Transverse colon (tissue), 4 donors: Measurements from ENCODE around the gene TROAP. TPM values are rescaled to one million over a fixed set of nuclear protein-coding genes. Genes with fewer than 3 reads are reported as not detected.
A peak's percentile ranks its signal among the peaks of the same experiment; 100 is the strongest.

Experiments
- DNase-seq: peaks from one replicate; pipeline ENCODE4 v3.0.0-alpha.2; 2019
- H3K27ac ChIP-seq, 4 donors: fragments of 200-600 bp; sonication (generic); 2 replicates each; pipeline ENCODE4 v1.5.1; 2016 to 2018; ENCODE audit warnings: inconsistent platforms in 4 of 4
- H3K27me3 ChIP-seq: fragments of 200-600 bp; sonication (generic); 2 replicates; pipeline ENCODE4 v1.5.1; 2017; ENCODE audit warnings: inconsistent platforms
- H3K36me3 ChIP-seq, 4 donors: fragments of 200-600 bp; sonication (generic); 2 replicates each; pipeline ENCODE4 v1.5.1; 2017 to 2019; ENCODE audit warnings: inconsistent platforms in 4 of 4
- H3K4me1 ChIP-seq, 4 donors: fragments of 200-600 bp; sonication (generic); 2 replicates each; pipeline ENCODE4 v1.5.1; 2017 to 2020; ENCODE audit warnings: inconsistent platforms in 4 of 4
- H3K4me3 ChIP-seq, 4 donors: fragments of 200-600 bp; sonication (generic); 1 replicate in 1 of 4; 2 replicates in 3 of 4; pipeline versions ENCODE4 v1.5.1 to v1.6.1; 2017 to 2019; ENCODE audit warnings: inconsistent platforms in 4 of 4
- H3K9me3 ChIP-seq, 2 donors: fragments of 200-600 bp; sonication (generic); 2 replicates each; pipeline ENCODE4 v1.5.1; 2017 to 2019; ENCODE audit warnings: inconsistent platforms in 2 of 2
- EP300 ChIP-seq: sonication (generic); formaldehyde crosslinking; IDR thresholded peaks from one replicate; pipeline ENCODE4 v1.6.1; 2017; ENCODE audit warnings: antibody characterized with exemption, low read depth
- POLR2A ChIP-seq: fragments of 450-650 bp; IDR thresholded peaks from one replicate; pipeline ENCODE4 v1.6.1; 2016; ENCODE audit warnings: antibody characterized with exemption, mild to moderate bottlenecking, moderate library complexity
- POLR2AphosphoS5 ChIP-seq, 3 donors: sonication (generic); formaldehyde crosslinking; IDR thresholded peaks; one replicate each; pipeline ENCODE4 v1.6.1; 2016; ENCODE audit warnings: antibody characterized with exemption in 3 of 3
- WGBS, 2 donors: methylation state at CpG; one replicate each; pipeline ENCODE4 v1.1.5; 2018; ENCODE audit warnings: low coverage in 1 of 2; 5-methylcytosine and 5-hydroxymethylcytosine counted together
- in situ Hi-C, 4 donors: fragments of 200-750 bp; cut with MboI; loops; one replicate each; pipeline versions ENCODE4 v1.15.0 to v1.15.1; 2017; ENCODE audit warnings: low sequenced_read_pairs in 3 of 4, low pct_ligation_motif_present in 1 of 4, low pct_unique_long_range_greater_than_20kb in 1 of 4
- intact Hi-C: fragments of 100-400 bp; cut with DNase I; formaldehyde crosslinking; loops from one replicate; pipeline ENCODE4 v1.15.1; 2023; ENCODE audit warnings: low total_unique reads
- total RNA-seq, 4 donors: library from RNA; depleted of rRNA; stranded (reverse); fragments of >200 nt; gene quantifications; one replicate each; pipeline ENCODE4 v1.1.0, GENCODE V29; 2016
- TF ChIP-seq, protein P1 (sequence below), 5 experiments: fragments of 200-600 bp in 3 of 5; fragments of 450-650 bp in 2 of 5; sonication (generic) in 3 of 5; IDR thresholded peaks; 1 replicate in 2 of 5; 2 replicates in 3 of 5; pipeline ENCODE4 v1.5.1; 2016 to 2017; ENCODE audit warnings: antibody characterized with exemption in 5 of 5, inconsistent platforms in 3 of 5, mild to moderate bottlenecking in 2 of 5, moderate library complexity in 1 of 5

The TROAP gene
- total RNA-seq, 4 donors from 2014 or later: 1.1 to 100 (median 2.7) TPM

DNA sequence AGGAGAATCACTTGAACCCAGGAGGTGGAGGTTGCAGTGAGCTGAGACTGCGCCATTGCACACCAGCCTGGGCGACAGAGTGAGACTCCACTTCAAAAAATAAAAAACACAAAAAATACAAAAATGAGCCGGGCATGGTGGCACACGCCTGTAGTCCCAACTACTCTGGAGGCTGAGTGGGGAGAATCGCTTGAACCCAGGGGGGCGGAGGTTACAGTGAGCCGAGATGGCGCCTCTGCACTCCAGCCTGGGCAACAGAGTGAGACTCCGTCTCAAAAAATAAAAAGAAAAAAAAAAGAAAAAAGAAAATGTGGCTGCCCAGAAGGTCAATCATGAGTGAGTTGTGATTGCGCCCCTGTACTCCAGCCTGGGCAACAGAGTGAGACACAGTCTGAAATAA, 32.9 kb downstream of the TROAP start:
- Histone ChIP-seq H3K27me3 (peaks cover 15% of the 10 kb centered on the region), H3K4me3 (no peak overlapping the region), H3K27ac (no peak overlapping the region), H3K36me3 (no peaks in the 10 kb centered on the region), H3K4me1 (peaks cover 0 to 17% (median 0%) of the 10 kb centered on the region in 4 donors), H3K9me3 (no peaks in the 10 kb centered on the region)
- WGBS, 2 donors: 93% methylated on average over 10 of the region's 10 CpGs
- no peak for TF ChIP-seq EP300
- TF ChIP-seq POLR2AphosphoS5 (IDR thresholded peaks at IDR 0.05): no peak
- no peak for TF ChIP-seq POLR2A
- TF ChIP-seq, protein P1, sequence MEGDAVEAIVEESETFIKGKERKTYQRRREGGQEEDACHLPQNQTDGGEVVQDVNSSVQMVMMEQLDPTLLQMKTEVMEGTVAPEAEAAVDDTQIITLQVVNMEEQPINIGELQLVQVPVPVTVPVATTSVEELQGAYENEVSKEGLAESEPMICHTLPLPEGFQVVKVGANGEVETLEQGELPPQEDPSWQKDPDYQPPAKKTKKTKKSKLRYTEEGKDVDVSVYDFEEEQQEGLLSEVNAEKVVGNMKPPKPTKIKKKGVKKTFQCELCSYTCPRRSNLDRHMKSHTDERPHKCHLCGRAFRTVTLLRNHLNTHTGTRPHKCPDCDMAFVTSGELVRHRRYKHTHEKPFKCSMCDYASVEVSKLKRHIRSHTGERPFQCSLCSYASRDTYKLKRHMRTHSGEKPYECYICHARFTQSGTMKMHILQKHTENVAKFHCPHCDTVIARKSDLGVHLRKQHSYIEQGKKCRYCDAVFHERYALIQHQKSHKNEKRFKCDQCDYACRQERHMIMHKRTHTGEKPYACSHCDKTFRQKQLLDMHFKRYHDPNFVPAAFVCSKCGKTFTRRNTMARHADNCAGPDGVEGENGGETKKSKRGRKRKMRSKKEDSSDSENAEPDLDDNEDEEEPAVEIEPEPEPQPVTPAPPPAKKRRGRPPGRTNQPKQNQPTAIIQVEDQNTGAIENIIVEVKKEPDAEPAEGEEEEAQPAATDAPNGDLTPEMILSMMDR (IDR thresholded peaks at IDR 0.05): no peak
- in situ Hi-C loops (no loop called here), intact Hi-C loops (loop anchor here (5.0 kb wide), 1 partner anchor 151 kb away; no protein-coding TSS in a partner anchor)
- no peak for DNase-seq

DNA sequence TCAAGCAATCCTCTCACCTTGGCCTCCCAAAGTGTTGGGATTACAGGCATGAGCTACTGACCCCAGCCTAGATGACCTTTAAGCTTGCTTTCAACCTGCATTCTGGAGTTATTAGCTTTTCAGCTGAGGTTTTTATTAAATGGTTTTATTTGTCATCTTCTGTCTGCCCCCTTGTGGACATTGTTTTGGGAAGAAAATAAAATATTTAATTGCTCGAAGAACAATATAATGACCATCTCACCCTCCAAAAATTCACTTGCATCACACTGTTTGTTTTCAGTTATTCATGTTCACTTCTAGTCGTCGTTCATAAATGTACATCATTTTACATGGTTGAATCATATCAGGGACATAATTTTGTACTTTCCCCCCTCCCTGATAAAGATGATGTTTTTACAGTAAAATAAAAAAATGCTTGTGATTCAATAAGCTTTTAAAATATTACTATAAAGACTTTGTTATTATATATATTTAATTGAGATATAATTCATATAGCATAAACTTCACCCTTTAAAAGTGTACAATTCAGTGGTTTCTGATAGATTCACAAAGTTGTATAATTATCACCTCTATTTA, 34.1 kb downstream of the TROAP start:
- H3K9me3 ChIP-seq: no peaks in the 10 kb centered on the region
- H3K4me1 ChIP-seq: peaks cover 0 to 17% (median 0%) of the 10 kb centered on the region in 4 donors
- peaks cover 6% of the 10 kb centered on the region for H3K27me3 ChIP-seq
- 13 to 19% methylated on average over 3 of the region's 3 CpGs for WGBS, 2 donors
- in situ Hi-C loops (no loop called here), intact Hi-C loops (loop anchor here (5.0 kb wide), 1 partner anchor 150 kb away; no protein-coding TSS in a partner anchor)
- TF ChIP-seq, protein P1 (IDR thresholded peaks at IDR 0.05): peak; percentile 32 to 48 (median 37)
- no peak for TF ChIP-seq EP300
- no peak overlapping the region for H3K4me3 ChIP-seq
- H3K36me3 ChIP-seq: no peaks in the 10 kb centered on the region
- H3K27ac ChIP-seq: no peak overlapping the region
- no peak for DNase-seq

DNA sequence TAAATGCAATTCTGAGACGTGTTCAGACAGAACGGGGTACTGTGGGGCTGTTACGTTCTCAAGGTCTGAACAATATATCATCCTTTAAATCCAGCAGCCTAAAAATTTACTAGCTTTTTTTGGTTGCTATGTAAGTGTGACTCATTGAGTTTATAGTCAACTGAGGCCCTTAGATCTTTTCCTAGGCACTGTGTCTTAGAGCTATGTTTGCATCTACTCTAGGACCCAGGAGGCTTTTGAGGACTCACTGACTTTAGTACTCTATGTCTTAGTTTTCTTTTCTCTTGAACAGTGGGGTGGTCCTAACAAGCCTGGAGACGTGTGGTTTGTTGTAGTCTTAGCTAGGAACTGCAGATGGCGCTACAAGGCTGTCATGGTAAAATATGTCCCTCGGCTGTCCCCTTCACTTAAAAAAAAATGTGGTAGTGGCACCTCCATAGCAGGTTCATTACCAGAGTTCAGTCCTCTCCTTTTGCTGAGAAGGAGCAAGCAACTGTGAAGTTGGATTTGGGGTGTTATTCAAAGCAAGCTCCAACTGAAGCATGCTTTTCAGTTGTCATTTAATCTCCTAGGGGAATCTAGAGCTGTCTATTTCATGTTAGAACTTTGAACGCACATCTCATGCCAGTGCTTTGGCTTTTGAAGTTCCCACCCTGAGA, 35.6 kb downstream of the TROAP start:
- Histone ChIP-seq H3K4me1 (peaks cover 0 to 17% (median 0%) of the 10 kb centered on the region in 4 donors), H3K27ac (no peak overlapping the region), H3K27me3 (peaks cover 2% of the 10 kb centered on the region), H3K36me3 (no peaks in the 10 kb centered on the region), H3K9me3 (no peaks in the 10 kb centered on the region), H3K4me3 (no peak overlapping the region)
- TF ChIP-seq EP300: no peak
- no peak for TF ChIP-seq POLR2A
- TF ChIP-seq, protein P1 (IDR thresholded peaks at IDR 0.05): peak; percentile 69 to 83 (median 73)
- no peak for TF ChIP-seq POLR2AphosphoS5 (IDR thresholded peaks at IDR 0.05)
- peak; percentile 56 for DNase-seq
- intact Hi-C loops (loop anchor here (5.0 kb wide), 1 partner anchor 149 kb away; no protein-coding TSS in a partner anchor), in situ Hi-C loops (no loop called here)
- 14 to 18% methylated on average over 4 to 7 of the region's 7 CpGs for WGBS, 2 donors

DNA sequence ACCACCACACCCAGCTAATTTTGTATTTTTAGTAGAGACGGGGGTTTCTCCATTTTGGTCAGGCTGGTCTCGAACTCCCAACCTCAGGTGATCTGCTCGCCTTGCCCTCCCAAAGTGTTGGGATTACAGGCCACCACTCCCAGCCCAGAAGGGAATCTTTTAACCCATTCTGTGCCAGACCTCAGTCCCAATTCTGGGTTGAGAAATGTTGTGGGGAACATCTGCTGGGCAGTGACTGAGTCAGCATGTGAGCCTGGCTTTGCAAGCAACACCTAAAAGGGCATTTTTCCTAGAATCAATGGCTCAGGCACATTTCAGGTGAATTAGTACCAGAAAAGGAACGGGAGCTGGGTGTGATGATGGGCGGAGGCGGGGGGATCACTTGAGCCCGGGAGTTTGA, 36.6 kb downstream of the TROAP start:
- no peaks in the 10 kb centered on the region for H3K27me3 ChIP-seq
- in situ Hi-C loops (loop anchor here in 2 of 4 donors (5.0 kb wide), 1 partner anchor 158 kb away; no protein-coding TSS in a partner anchor), intact Hi-C loops (loop anchor here (5.0 kb wide), 1 partner anchor 148 kb away; no protein-coding TSS in a partner anchor)
- no peaks in the 10 kb centered on the region for H3K9me3 ChIP-seq
- H3K27ac ChIP-seq: no peak overlapping the region
- no peaks in the 10 kb centered on the region for H3K36me3 ChIP-seq
- 83 to 90% methylated on average over 2 to 7 of the region's 7 CpGs for WGBS, 2 donors
- no peak for TF ChIP-seq POLR2A
- TF ChIP-seq, protein P1 (IDR thresholded peaks at IDR 0.05): no peak
- no peak for TF ChIP-seq EP300
- TF ChIP-seq POLR2AphosphoS5 (IDR thresholded peaks at IDR 0.05): no peak
- DNase-seq: no peak
- H3K4me1 ChIP-seq: peaks cover 0 to 17% (median 0%) of the 10 kb centered on the region in 4 donors
- no peak overlapping the region for H3K4me3 ChIP-seq
